ENCODE results near the gene SERINC5. TPM values are rescaled to one million over a fixed set of nuclear protein-coding genes. Genes with fewer than 3 reads are reported as not detected.

SERINC5 gene
- total and polyA plus RNA-seq, 2 of the 4 experiments (the other 2 are of a cell fraction) = 5.0 to 8.1 TPM

GRCh38 chr5:80276186-80276585 is 20.3 kb upstream of the SERINC5 start:
- H3K4ac ChIP-seq (ENCODE audit: low read depth, low read length) = no peak overlapping the region
- no peak overlapping the region for H3K23ac ChIP-seq (ENCODE audit: low read depth, low read length)
- no peak overlapping the region for H4K8ac ChIP-seq (ENCODE audit: low read depth in 2 of 2, low read length in 2 of 2)
- H4K20me1 ChIP-seq (ENCODE audit: insufficient read depth, low read length) = no peaks in the 10 kb centered on the region
- no peak overlapping the region for H2BK120ac ChIP-seq (ENCODE audit: low read depth, low read length)
- BruUV-seq (replicated peaks) = no TSS peak
- no peak overlapping the region for H2BK5ac ChIP-seq (ENCODE audit: low read depth, low read length, poor library complexity, severe bottlenecking)
- CTCF ChIA-PET = no interaction called here
- H3K9me1 ChIP-seq (ENCODE audit: insufficient read depth, low read length) = no peaks in the 10 kb centered on the region
- H3K36me3 ChIP-seq (ENCODE audit: control insufficient read depth, insufficient read depth, low read length) = no peaks in the 10 kb centered on the region
- TF ChIP-seq MAZ (IDR thresholded peaks at IDR 0.05; ENCODE audit: borderline replicate concordance, low read depth, low read length) = no peak
- no peak for TF ChIP-seq MAFK (IDR thresholded peaks at IDR 0.05; ENCODE audit: low read depth, low read length)
- TF ChIP-seq BHLHE40 (IDR thresholded peaks at IDR 0.05; ENCODE audit: low read depth, low read length) = no peak
- TF ChIP-seq CTCF (conservative IDR thresholded peaks at IDR 0.05; ENCODE audit: low read depth, low read length) = no peak
- no peak for TF ChIP-seq CEBPB (IDR thresholded peaks at IDR 0.05; ENCODE audit: low read depth, low read length)
- no peak for TF ChIP-seq RAD21 (IDR thresholded peaks at IDR 0.05; ENCODE audit: low read length)
- no peak overlapping the region for H3K27ac ChIP-seq (ENCODE audit: insufficient read depth, low read length)
- H3K14ac ChIP-seq (replicated peaks; ENCODE audit: low read depth, low read length) = no peak overlapping the region
- no peak overlapping the region for H4K91ac ChIP-seq (ENCODE audit: insufficient read depth, low read depth, low read length)
- H3K9ac ChIP-seq (ENCODE audit: low read depth, low read length) = no peak overlapping the region
- ATAC-seq (ENCODE audit: low read depth) = no peak
- H3K56ac ChIP-seq (ENCODE audit: extremely low read depth, insufficient read depth, low read length) = no peak overlapping the region
- no peak overlapping the region for H2AK9ac ChIP-seq (replicated peaks; ENCODE audit: low read depth, low read length, poor library complexity)
- no peaks in the 10 kb centered on the region for H3K4me1 ChIP-seq (ENCODE audit: control insufficient read depth, insufficient read depth, low read length)
- POLR2A ChIA-PET (ENCODE audit: unreplicated experiment) = no interaction called here
- no peak overlapping the region for H3K4me3 ChIP-seq (ENCODE audit: insufficient read depth, low read depth, low read length)
- H2AK5ac ChIP-seq (ENCODE audit: low read depth, low read length) = no peak overlapping the region
- no peak overlapping the region for H3K4me2 ChIP-seq (ENCODE audit: low read depth, low read length)
- no peaks in the 10 kb centered on the region for H3K9me3 ChIP-seq (ENCODE audit: control insufficient read depth, insufficient read depth, low read length)
- dilution Hi-C loops (cut with HindIII; ENCODE audit: low sequenced_read_pairs, unreplicated experiment) = no loop called here
- intact Hi-C loops (cut with micrococcal nuclease) = no loop called here
- no peak overlapping the region for H2BK15ac ChIP-seq (ENCODE audit: low read depth, low read length)
- H2BK20ac ChIP-seq (ENCODE audit: low read depth, low read length) = no peak overlapping the region
- no peak overlapping the region for H3K18ac ChIP-seq (ENCODE audit: low read depth, low read length)
- no peaks in the 10 kb centered on the region for H3K79me1 ChIP-seq (ENCODE audit: low read depth in 1 of 2, low read length in 2 of 2)
- in situ Hi-C loops (cut with MboI; ENCODE audit: low sequenced_read_pairs) = no loop called here
- H3K27me3 ChIP-seq (ENCODE audit: control insufficient read depth, insufficient read depth, low read length) = no peaks in the 10 kb centered on the region; the same call in 1 of the 2 replicates
- H2AFZ ChIP-seq (replicated peaks; ENCODE audit: low read length, poor library complexity) = no peak overlapping the region
- no peak for DNase-seq
- H4K5ac ChIP-seq (ENCODE audit: low read depth, low read length) = no peak overlapping the region
